Lung (tissue), 12 donors: Measurements from ENCODE around the gene ENKD1. TPM values are rescaled to one million over a fixed set of nuclear protein-coding genes. Genes with fewer than 3 reads are reported as not detected.

Experiments
- ATAC-seq: fragments of 200-7000 bp; cut with Tn5 transposase; one replicate; pipeline ENCODE4 v1.9.1; 2020; ENCODE audit warnings: moderate number of reproducible peaks; ENCODE audit not compliant: insufficient read depth, low FRiP score
- DNase-seq, 3 donors: peaks; one replicate each; pipeline ENCODE4 v3.0.0-alpha.2; 2013 to 2017
- H3K27ac ChIP-seq, 2 donors: one replicate each; pipeline ENCODE4 v1.5.1; 2013; ENCODE audit warnings: mild to moderate bottlenecking in 2 of 2, moderate library complexity in 2 of 2, control low read depth in 1 of 2, inconsistent platforms in 1 of 2, low read depth in 1 of 2, low read length in 1 of 2
- H3K27me3 ChIP-seq, 3 donors: one replicate each; pipeline ENCODE4 v1.5.1; 2013; ENCODE audit warnings: low read length in 2 of 3; ENCODE audit not compliant: control insufficient read depth in 3 of 3, insufficient read depth in 3 of 3
- H3K36me3 ChIP-seq, 4 donors: one replicate each; pipeline ENCODE4 v1.5.1; 2013; ENCODE audit warnings: low read length in 4 of 4, mild to moderate bottlenecking in 1 of 4, moderate library complexity in 1 of 4; ENCODE audit not compliant: control insufficient read depth in 4 of 4, insufficient read depth in 4 of 4
- H3K4me1 ChIP-seq, 5 donors: one replicate each; pipeline ENCODE4 v1.5.1; 2013; ENCODE audit warnings: low read length in 5 of 5, mild to moderate bottlenecking in 2 of 5, moderate library complexity in 1 of 5; ENCODE audit not compliant: control insufficient read depth in 5 of 5, insufficient read depth in 5 of 5
- H3K4me3 ChIP-seq: one replicate; pipeline ENCODE4 v1.5.1; 2013; ENCODE audit warnings: mild to moderate bottlenecking, control low read depth, moderate library complexity
- H3K9ac ChIP-seq, 2 donors: one replicate each; pipeline ENCODE4 v1.5.1; 2013; ENCODE audit warnings: low read length in 2 of 2, control low read depth in 1 of 2; ENCODE audit not compliant: insufficient read depth in 1 of 2
- H3K9me3 ChIP-seq, 4 donors: one replicate each; pipeline ENCODE4 v1.5.1; 2013; ENCODE audit warnings: low read length in 3 of 4, mild to moderate bottlenecking in 1 of 4, moderate library complexity in 1 of 4; ENCODE audit not compliant: control insufficient read depth in 4 of 4, insufficient read depth in 3 of 4
- WGBS, 2 donors: extraction: QIAGEN DNeasy Blood & Tissue Kit; methylation state at CpG; one replicate each; pipeline ENCODE4 v1.1.7; 2013; 5-methylcytosine and 5-hydroxymethylcytosine counted together
- polyA plus RNA-seq, 2 donors: library from polyadenylated mRNA; stranded (reverse); fragments of 200-250 nt; gene quantifications; one replicate each; pipeline ENCODE4 v1.2.1, GENCODE V29; 2013
- total RNA-seq, 2 donors: library from RNA; depleted of rRNA in 1 of 2; stranded (reverse); fragments of >200 nt in 1 of 2; gene quantifications; one replicate each; pipeline ENCODE4 v1.2.1, GENCODE V29; 2014 to 2021
- TF ChIP-seq, protein P1 (sequence below): IDR thresholded peaks from 2 replicates; pipeline ENCODE4 v1.5.1; 2012; ENCODE audit warnings: mild to moderate bottlenecking; ENCODE audit errors: control extremely low read depth, extremely low read depth
- donor health status: control.
- donor health status: control.
- donor health status: Bipolar disorder and iron deficiency.
- donor health status: healthy.
- donor health status: DM: yes; HTN: yes; CAD: no.

ENKD1 gene
- total and polyA plus RNA-seq, 4 donors, result 24.4 to 35.9 (median 31.1) TPM

DNA sequence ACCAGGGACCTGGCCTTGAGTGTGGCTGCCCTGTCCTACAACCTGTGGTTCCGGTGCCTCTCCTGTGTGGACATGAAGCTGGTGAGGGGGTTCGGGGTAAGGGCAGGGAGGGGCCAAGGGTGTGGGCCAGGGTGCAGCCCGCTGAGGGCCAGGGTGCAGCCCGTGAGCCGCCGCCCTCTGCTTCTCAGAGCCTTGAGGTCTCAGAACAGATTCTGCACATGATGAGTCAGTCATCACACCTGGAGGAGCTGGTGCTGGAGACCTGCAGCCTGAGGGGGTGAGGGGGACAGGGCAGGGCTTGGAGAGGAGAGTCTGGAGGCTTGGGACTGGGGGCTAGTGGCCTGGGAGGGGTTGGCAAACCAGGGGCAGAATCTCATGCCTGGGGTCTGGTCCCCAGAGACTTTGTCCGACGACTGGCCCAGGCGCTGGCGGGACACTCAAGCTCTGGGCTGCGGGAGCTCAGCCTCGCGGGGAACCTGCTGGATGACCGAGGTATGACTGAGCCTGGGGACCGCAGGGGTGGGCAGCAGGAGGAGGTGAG is 19.4 kb downstream of the ENKD1 start:
- H3K4me1 ChIP-seq, result peaks cover 0 to 4% (median 0%) of the 10 kb centered on the region in 5 donors
- 84 to 91% methylated on average over 15 of the region's 15 CpGs for WGBS, 2 donors
- peaks cover 0 to 53% (median 51%) of the 10 kb centered on the region in 3 donors for H3K27me3 ChIP-seq
- DNase-seq, result no peak
- TF ChIP-seq, protein P1, sequence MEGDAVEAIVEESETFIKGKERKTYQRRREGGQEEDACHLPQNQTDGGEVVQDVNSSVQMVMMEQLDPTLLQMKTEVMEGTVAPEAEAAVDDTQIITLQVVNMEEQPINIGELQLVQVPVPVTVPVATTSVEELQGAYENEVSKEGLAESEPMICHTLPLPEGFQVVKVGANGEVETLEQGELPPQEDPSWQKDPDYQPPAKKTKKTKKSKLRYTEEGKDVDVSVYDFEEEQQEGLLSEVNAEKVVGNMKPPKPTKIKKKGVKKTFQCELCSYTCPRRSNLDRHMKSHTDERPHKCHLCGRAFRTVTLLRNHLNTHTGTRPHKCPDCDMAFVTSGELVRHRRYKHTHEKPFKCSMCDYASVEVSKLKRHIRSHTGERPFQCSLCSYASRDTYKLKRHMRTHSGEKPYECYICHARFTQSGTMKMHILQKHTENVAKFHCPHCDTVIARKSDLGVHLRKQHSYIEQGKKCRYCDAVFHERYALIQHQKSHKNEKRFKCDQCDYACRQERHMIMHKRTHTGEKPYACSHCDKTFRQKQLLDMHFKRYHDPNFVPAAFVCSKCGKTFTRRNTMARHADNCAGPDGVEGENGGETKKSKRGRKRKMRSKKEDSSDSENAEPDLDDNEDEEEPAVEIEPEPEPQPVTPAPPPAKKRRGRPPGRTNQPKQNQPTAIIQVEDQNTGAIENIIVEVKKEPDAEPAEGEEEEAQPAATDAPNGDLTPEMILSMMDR, result no peak
- no peaks in the 10 kb centered on the region for H3K36me3 ChIP-seq
- no peaks in the 10 kb centered on the region for H3K9me3 ChIP-seq
- no peak overlapping the region for H3K4me3 ChIP-seq
- H3K9ac ChIP-seq, result no peak overlapping the region
- ATAC-seq, result no peak
- no peak overlapping the region for H3K27ac ChIP-seq

DNA sequence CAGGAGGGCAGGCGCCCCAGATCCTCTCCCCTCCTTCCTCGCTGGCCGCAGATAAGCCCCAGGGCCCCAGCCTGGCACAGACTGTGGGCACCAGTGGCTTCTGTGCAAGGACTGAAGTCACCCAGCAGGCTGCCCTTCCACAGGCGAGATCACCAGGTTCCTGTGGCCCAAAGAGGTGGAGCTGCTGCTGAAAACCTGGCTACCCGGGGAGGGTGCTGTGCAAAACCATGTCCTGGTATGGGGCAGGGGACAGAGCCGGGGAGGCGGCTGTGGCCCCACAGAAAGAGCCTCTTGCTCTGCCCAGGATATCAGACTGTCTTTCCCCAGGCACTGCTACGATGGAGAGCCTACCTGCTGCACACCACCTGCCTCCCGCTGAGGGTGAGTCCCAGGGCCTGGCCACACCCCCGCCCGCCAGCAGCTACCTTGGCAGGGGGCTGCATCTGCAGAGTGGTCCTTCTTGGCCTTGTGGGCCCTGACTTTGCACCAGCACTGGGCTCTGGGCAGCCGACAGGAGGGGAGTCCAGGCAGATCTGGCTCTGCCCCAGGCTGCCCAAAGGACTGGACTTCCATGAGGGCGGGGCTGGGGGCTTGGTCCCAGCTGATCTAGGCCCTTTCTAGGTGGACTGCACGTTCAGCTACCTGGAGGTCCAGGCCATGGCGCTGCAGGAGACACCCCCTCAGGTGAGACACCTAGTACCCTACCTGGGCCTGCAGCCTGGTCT is 21.0 kb downstream of the ENKD1 start:
- 73 to 77% methylated on average over 13 to 15 of the region's 15 CpGs for WGBS, 2 donors
- Histone ChIP-seq H3K9me3 (no peaks in the 10 kb centered on the region), H3K36me3 (no peaks in the 10 kb centered on the region), H3K27me3 (peaks cover 0 to 37% (median 35%) of the 10 kb centered on the region in 3 donors), H3K4me1 (peaks cover 0 to 9% (median 2%) of the 10 kb centered on the region in 5 donors), H3K27ac (peak overlapping the region in 1 of 2 donors; percentile 13), H3K4me3 (no peak overlapping the region), H3K9ac (no peak overlapping the region)
- TF ChIP-seq, protein P1, result no peak
- DNase-seq, result no peak
- ATAC-seq, result no peak

GRCh38 chr16:67644038-67644437 is 22.5 kb downstream of the ENKD1 start:
- no peak for DNase-seq
- H3K4me1 ChIP-seq, result peaks cover 0 to 9% (median 2%) of the 10 kb centered on the region in 5 donors
- H3K27ac ChIP-seq, result no peak overlapping the region
- no peak for ATAC-seq
- TF ChIP-seq, protein P1, result no peak
- H3K27me3 ChIP-seq, result peaks cover 0 to 23% (median 20%) of the 10 kb centered on the region in 3 donors
- H3K9ac ChIP-seq, result no peak overlapping the region
- WGBS, 2 donors, result 93 to 97% methylated on average over 9 of the region's 9 CpGs
- no peaks in the 10 kb centered on the region for H3K9me3 ChIP-seq
- H3K36me3 ChIP-seq, result peaks cover 1 to 5% (median 2%) of the 10 kb centered on the region in 4 donors
- H3K4me3 ChIP-seq, result no peak overlapping the region
